BJ (cell line): Measurements from ENCODE around the gene FRMD3. TPM values are rescaled to one million over a fixed set of nuclear protein-coding genes. Genes with fewer than 3 reads are reported as not detected.

Experiments used
- CTCF ChIA-PET: fragments of 350-600 bp; formaldehyde crosslinking; extraction: SDS; loops from one replicate; lab custom pipeline; 2021; ENCODE audit warnings: antibody characterized with exemption, inconsistent platforms; lab: Yijun Ruan, JAX
- POLR2A ChIA-PET: fragments of 300-600 bp; sonication (Branson Sonifier 250); formaldehyde crosslinking; extraction: SDS; loops from one replicate; lab custom pipeline; 2021; ENCODE audit warnings: antibody characterized with exemption; lab: Charles Lee
- DNase-seq: peaks from one replicate; pipeline ENCODE4 v3.0.0-alpha.2; 2011; ENCODE audit warnings: low read depth
- H3K27me3 ChIP-seq: 2 replicates; pipeline ENCODE4 v1.6.0; 2011; ENCODE audit warnings: low read length; ENCODE audit not compliant: control insufficient read depth, insufficient read depth
- H3K36me3 ChIP-seq: 2 replicates; pipeline ENCODE4 v1.5.1; 2011; ENCODE audit warnings: low read length; ENCODE audit not compliant: control insufficient read depth, insufficient read depth
- H3K4me3 ChIP-seq: 2 replicates; pipeline ENCODE4 v1.5.1; 2011; ENCODE audit warnings: low read depth, mild to moderate bottlenecking, control low read depth, low read length
- CTCF ChIP-seq: IDR thresholded peaks from 2 replicates; pipeline ENCODE4 v1.5.1; 2011; ENCODE audit warnings: low read depth, mild to moderate bottlenecking, control low read depth, inconsistent platforms, low read length, moderate library complexity; ENCODE audit not compliant: insufficient read depth
- polyA plus RNA-seq: library from polyadenylated mRNA; depleted of rRNA; stranded (reverse); fragments of >200 nt; gene quantifications from 2 replicates; pipeline ENCODE4 v1.2.3, GENCODE V29; 2011

FRMD3 gene
- polyA plus RNA-seq, 1 experiment: 0.10 TPM

GRCh38 chr9:83491413-83491812, 46.8 kb downstream of the FRMD3 start:
- ChIA-PET POLR2A (no interaction called here), CTCF (no interaction called here)
- DNase-seq: no peak
- Histone ChIP-seq H3K36me3 (no peaks in the 10 kb centered on the region), H3K4me3 (no peak overlapping the region), H3K27me3 (no peaks in the 10 kb centered on the region)
- no peak for TF ChIP-seq CTCF

- Histone ChIP-seq H3K4me3 (no peak overlapping the region), H3K27me3 (no peaks in the 10 kb centered on the region), H3K36me3 (no peaks in the 10 kb centered on the region)
- POLR2A ChIA-PET: interaction anchor here (0.6 kb wide), 1 partner anchor 9 kb away, joined by 6 read pairs; no protein-coding TSS in a partner anchor
- CTCF ChIA-PET: no interaction called here
- no peak for TF ChIP-seq CTCF
- DNase-seq: no peak
Observed at GRCh38 chr9:83489961-83490360, 48.2 kb downstream of the FRMD3 start.

GRCh38 chr9:83484990-83485389, 53.2 kb downstream of the FRMD3 start:
- POLR2A ChIA-PET: no interaction called here
- Histone ChIP-seq H3K36me3 (no peaks in the 10 kb centered on the region), H3K27me3 (no peaks in the 10 kb centered on the region), H3K4me3 (no peak overlapping the region)
- CTCF ChIA-PET: no interaction called here
- DNase-seq: no peak
- no peak for TF ChIP-seq CTCF

GRCh38 chr9:83483223-83483622, 55.0 kb downstream of the FRMD3 start:
- ChIA-PET POLR2A (no interaction called here), CTCF (no interaction called here)
- DNase-seq: no peak
- H3K27me3 ChIP-seq: no peaks in the 10 kb centered on the region
- H3K36me3 ChIP-seq: no peaks in the 10 kb centered on the region
- TF ChIP-seq CTCF: no peak
- no peak overlapping the region for H3K4me3 ChIP-seq

- Histone ChIP-seq H3K4me3 (no peak overlapping the region), H3K36me3 (no peaks in the 10 kb centered on the region), H3K27me3 (no peaks in the 10 kb centered on the region)
- POLR2A ChIA-PET: no interaction called here
- DNase-seq: no peak
- CTCF ChIA-PET: no interaction called here
- no peak for TF ChIP-seq CTCF
Observed at GRCh38 chr9:83479765-83480164, 58.4 kb downstream of the FRMD3 start.
